ENCODE results near the gene SORCS2.
"Not testable (repeated sequence)": the region's sequence is repeated elsewhere in the genome, so short reads cannot be mapped to it uniquely, and the experiment has no call there.

The SORCS2 gene

DNA sequence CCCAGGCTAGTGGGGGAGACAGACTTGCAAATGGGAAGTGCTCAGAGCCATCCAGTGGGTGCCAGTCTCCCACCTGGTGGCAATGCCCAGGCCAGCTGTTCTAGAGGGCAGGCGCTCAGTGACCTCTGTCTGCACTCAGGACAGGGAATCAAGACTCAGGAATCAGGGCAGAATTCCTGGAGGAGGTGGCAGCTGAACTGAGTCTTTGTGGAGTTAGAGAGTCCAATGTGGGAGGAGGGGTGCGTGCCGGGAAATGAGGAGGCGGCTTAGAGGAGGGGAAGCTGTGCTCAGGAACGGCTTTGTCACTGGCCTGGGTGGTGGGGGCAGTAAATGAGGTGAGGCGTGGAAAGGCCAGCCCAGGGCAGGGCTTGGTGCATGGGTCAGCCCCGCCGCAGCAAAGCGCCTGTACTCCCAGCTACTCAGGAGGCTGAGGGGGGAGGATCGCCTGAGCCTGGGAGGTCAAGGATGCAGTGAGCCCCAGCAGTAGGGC is 31.3 kb upstream of the SORCS2 start:
- Histone ChIP-seq H3K9ac (ENCODE audit: low read length) (no peak overlapping the region), H3K14ac (ENCODE audit: low read length) (no peak overlapping the region), H3K79me2 (ENCODE audit: control insufficient read depth, insufficient read depth, low read length, poor library complexity) (no peaks in the 10 kb centered on the region)

GRCh38 chr4:7161721-7162214 is 30.6 kb upstream of the SORCS2 start:
- Histone ChIP-seq H3K4me2 (ENCODE audit: low read length) (no peak overlapping the region), H3K79me1 (ENCODE audit: low read length) (no peaks in the 10 kb centered on the region), H3K4ac (ENCODE audit: low read depth, low read length) (no peak overlapping the region), H2BK120ac (ENCODE audit: insufficient read depth, low read length, poor library complexity) (no peak overlapping the region), H3K4me3 (ENCODE audit: low read depth, low read length) (no peak overlapping the region), H2BK12ac (ENCODE audit: low read length) (no peak overlapping the region), H2AK5ac (ENCODE audit: low read length) (no peak overlapping the region), H3K9me3 (ENCODE audit: insufficient read depth, low read depth, low read length) (peaks cover 3% of the 10 kb centered on the region), H2BK5ac (ENCODE audit: low read depth, low read length, poor library complexity) (no peak overlapping the region), H3K9ac (ENCODE audit: low read length) (no peak overlapping the region), H3K14ac (ENCODE audit: low read length) (no peak overlapping the region), H3K79me2 (ENCODE audit: control insufficient read depth, insufficient read depth, low read length, poor library complexity) (no peaks in the 10 kb centered on the region), H3K18ac (ENCODE audit: low read length) (no peak overlapping the region), H3K23ac (ENCODE audit: low read length) (no peak overlapping the region), H2AFZ (ENCODE audit: insufficient read depth, low read length, poor library complexity) (no peak overlapping the region), H4K91ac (ENCODE audit: low read depth, low read length) (no peak overlapping the region), H4K12ac (ENCODE audit: low read depth, low read length) (no peak overlapping the region), H3K27ac (ENCODE audit: low read depth, low read length) (no peak overlapping the region), H3K4me1 (ENCODE audit: control insufficient read depth in 1 of 2, insufficient read depth in 2 of 2, low read length in 2 of 2) (no peaks in the 10 kb centered on the region), H4K8ac (ENCODE audit: low read depth, low read length) (no peak overlapping the region), H3K36me3 (ENCODE audit: control insufficient read depth in 1 of 2, insufficient read depth in 2 of 2, low read length in 2 of 2) (no peaks in the 10 kb centered on the region), H3K27me3 (ENCODE audit: insufficient read depth, low read length) (no peaks in the 10 kb centered on the region)
- no peak for DNase-seq
- no CpG with 5 or more reads among the region's 6 CpGs for WGBS (ENCODE audit: extremely low coverage, insufficient coverage, insufficient read length)

More for the DNA sequence above, 31.3 kb upstream of the SORCS2 start:
- Histone ChIP-seq H3K36me3 (ENCODE audit: control insufficient read depth in 1 of 2, insufficient read depth in 2 of 2, low read length in 2 of 2) (no peaks in the 10 kb centered on the region), H2AFZ (ENCODE audit: insufficient read depth, low read length, poor library complexity) (no peak overlapping the region), H3K27me3 (ENCODE audit: insufficient read depth, low read length) (no peaks in the 10 kb centered on the region), H2BK5ac (ENCODE audit: low read depth, low read length, poor library complexity) (no peak overlapping the region), H2BK120ac (ENCODE audit: insufficient read depth, low read length, poor library complexity) (no peak overlapping the region), H3K4ac (ENCODE audit: low read depth, low read length) (no peak overlapping the region), H3K4me2 (ENCODE audit: low read length) (no peak overlapping the region), H3K4me1 (ENCODE audit: control insufficient read depth in 1 of 2, insufficient read depth in 2 of 2, low read length in 2 of 2) (no peaks in the 10 kb centered on the region), H4K12ac (ENCODE audit: low read depth, low read length) (no peak overlapping the region), H3K23ac (ENCODE audit: low read length) (no peak overlapping the region), H3K18ac (ENCODE audit: low read length) (no peak overlapping the region), H3K27ac (ENCODE audit: low read depth, low read length) (no peak overlapping the region), H3K79me1 (ENCODE audit: low read length) (no peaks in the 10 kb centered on the region), H3K9me3 (ENCODE audit: insufficient read depth, low read depth, low read length) (peaks cover 2% of the 10 kb centered on the region), H2AK5ac (ENCODE audit: low read length) (no peak overlapping the region), H4K8ac (ENCODE audit: low read depth, low read length) (no peak overlapping the region), H4K91ac (ENCODE audit: low read depth, low read length) (no peak overlapping the region), H2BK12ac (ENCODE audit: low read length) (no peak overlapping the region), H3K4me3 (ENCODE audit: low read depth, low read length) (peak overlapping the region; percentile 11)
- no peak for DNase-seq
- WGBS (ENCODE audit: extremely low coverage, insufficient coverage, insufficient read length) = no CpG with 5 or more reads among the region's 10 CpGs

DNA sequence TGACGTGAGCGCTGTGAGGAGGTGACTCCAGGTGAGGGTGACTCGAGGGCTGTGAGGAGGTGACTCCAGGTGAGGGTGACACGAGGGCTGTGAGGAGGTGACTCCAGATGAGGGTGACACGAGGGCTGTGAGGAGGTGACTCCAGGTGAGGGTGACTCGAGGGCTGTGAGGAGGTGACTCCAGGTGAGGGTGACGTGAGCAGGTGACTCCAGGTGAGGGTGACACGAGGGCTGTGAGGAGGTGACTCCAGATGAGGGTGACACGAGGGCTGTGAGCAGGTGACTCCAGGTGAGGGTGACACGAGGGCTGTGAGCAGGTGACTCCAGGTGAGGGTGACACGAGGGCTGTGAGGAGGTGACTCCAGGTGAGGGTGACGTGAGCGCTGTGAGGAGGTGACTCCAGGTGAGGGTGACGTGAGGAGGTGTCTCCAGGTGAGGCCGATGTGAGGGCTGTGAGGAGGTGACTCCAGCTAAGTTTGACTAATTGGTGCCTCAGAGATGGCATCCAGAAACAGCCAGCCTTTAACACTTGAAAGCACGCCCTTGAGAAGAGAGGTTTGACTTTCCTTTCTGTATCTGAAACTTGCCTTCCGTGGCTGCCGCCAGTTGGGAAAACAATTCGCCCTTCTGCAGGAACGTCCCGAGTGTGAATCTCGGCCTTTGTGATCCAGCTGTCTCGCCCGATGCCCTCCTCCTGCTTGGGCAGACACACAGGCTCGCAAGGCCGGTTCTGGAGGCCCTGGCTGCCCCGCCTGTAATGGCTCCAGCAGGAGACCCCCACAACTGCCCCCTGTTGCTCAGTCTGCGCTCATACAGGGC is 27.1 kb upstream of the SORCS2 start:
- H2AFZ ChIP-seq (ENCODE audit: insufficient read depth, low read length, poor library complexity); H3K79me1 ChIP-seq (ENCODE audit: low read length); H3K4ac ChIP-seq (ENCODE audit: low read depth, low read length); H3K23ac ChIP-seq (ENCODE audit: low read length); H2BK12ac ChIP-seq (ENCODE audit: low read length); H3K4me1 ChIP-seq (ENCODE audit: control insufficient read depth in 1 of 2, insufficient read depth in 2 of 2, low read length in 2 of 2); H3K14ac ChIP-seq (ENCODE audit: low read length); H2AK5ac ChIP-seq (ENCODE audit: low read length); H3K36me3 ChIP-seq (ENCODE audit: control insufficient read depth in 1 of 2, insufficient read depth in 2 of 2, low read length in 2 of 2); H4K91ac ChIP-seq (ENCODE audit: low read depth, low read length); H3K79me2 ChIP-seq (ENCODE audit: control insufficient read depth, insufficient read depth, low read length, poor library complexity); H3K4me2 ChIP-seq (ENCODE audit: low read length); H2BK5ac ChIP-seq (ENCODE audit: low read depth, low read length, poor library complexity); H3K9ac ChIP-seq (ENCODE audit: low read length); H3K18ac ChIP-seq (ENCODE audit: low read length); H4K8ac ChIP-seq (ENCODE audit: low read depth, low read length); H3K9me3 ChIP-seq (ENCODE audit: insufficient read depth, low read depth, low read length); H3K4me3 ChIP-seq (ENCODE audit: low read depth, low read length); H3K27ac ChIP-seq (ENCODE audit: low read depth, low read length); H4K12ac ChIP-seq (ENCODE audit: low read depth, low read length); H3K27me3 ChIP-seq (ENCODE audit: insufficient read depth, low read length); DNase-seq; H2BK120ac ChIP-seq (ENCODE audit: insufficient read depth, low read length, poor library complexity): not testable (repeated sequence)
- no CpG with 5 or more reads among the region's 28 CpGs for WGBS (ENCODE audit: extremely low coverage, insufficient coverage, insufficient read length)

- H3K4me1 ChIP-seq (ENCODE audit: control insufficient read depth in 1 of 2, insufficient read depth in 2 of 2, low read length in 2 of 2) = no peaks in the 10 kb centered on the region
- WGBS (ENCODE audit: extremely low coverage, insufficient coverage, insufficient read length) = no CpG with 5 or more reads among the region's 9 CpGs
- H2BK12ac ChIP-seq (ENCODE audit: low read length) = no peak overlapping the region
- no peak overlapping the region for H2BK120ac ChIP-seq (ENCODE audit: insufficient read depth, low read length, poor library complexity)
- no peak overlapping the region for H4K8ac ChIP-seq (ENCODE audit: low read depth, low read length)
- H3K9me3 ChIP-seq (ENCODE audit: insufficient read depth, low read depth, low read length) = peaks cover 7% of the 10 kb centered on the region
- H2AK5ac ChIP-seq (ENCODE audit: low read length) = no peak overlapping the region
- no peak overlapping the region for H3K23ac ChIP-seq (ENCODE audit: low read length)
- H3K36me3 ChIP-seq (ENCODE audit: control insufficient read depth in 1 of 2, insufficient read depth in 2 of 2, low read length in 2 of 2) = no peaks in the 10 kb centered on the region
- H3K4me3 ChIP-seq (ENCODE audit: low read depth, low read length) = no peak overlapping the region
- no peak overlapping the region for H3K27ac ChIP-seq (ENCODE audit: low read depth, low read length)
- H3K79me2 ChIP-seq (ENCODE audit: control insufficient read depth, insufficient read depth, low read length, poor library complexity) = no peaks in the 10 kb centered on the region
- no peak overlapping the region for H4K91ac ChIP-seq (ENCODE audit: low read depth, low read length)
- no peak overlapping the region for H3K14ac ChIP-seq (ENCODE audit: low read length)
- H3K4me2 ChIP-seq (ENCODE audit: low read length) = no peak overlapping the region
- H2BK5ac ChIP-seq (ENCODE audit: low read depth, low read length, poor library complexity) = no peak overlapping the region
- H3K4ac ChIP-seq (ENCODE audit: low read depth, low read length) = no peak overlapping the region
- no peaks in the 10 kb centered on the region for H3K27me3 ChIP-seq (ENCODE audit: insufficient read depth, low read length)
- no peak for DNase-seq
- H3K79me1 ChIP-seq (ENCODE audit: low read length) = no peaks in the 10 kb centered on the region
- H3K9ac ChIP-seq (ENCODE audit: low read length) = no peak overlapping the region
- no peak overlapping the region for H3K18ac ChIP-seq (ENCODE audit: low read length)
- no peak overlapping the region for H4K12ac ChIP-seq (ENCODE audit: low read depth, low read length)
- H2AFZ ChIP-seq (ENCODE audit: insufficient read depth, low read length, poor library complexity) = no peak overlapping the region
Measured at GRCh38 chr4:7165874-7166201, 26.5 kb upstream of the SORCS2 start.

All from trophoblast cell (in vitro differentiated cells and primary cell).